CD4-positive, alpha-beta T cell treated with Interferon gamma for 1 hour (primary cell): ENCODE measurements around the gene CDH26.

Experiments
- DNase-seq: peaks from one replicate; pipeline ENCODE4 v3.0.0-alpha.2; 2020

Gene CDH26

DNA sequence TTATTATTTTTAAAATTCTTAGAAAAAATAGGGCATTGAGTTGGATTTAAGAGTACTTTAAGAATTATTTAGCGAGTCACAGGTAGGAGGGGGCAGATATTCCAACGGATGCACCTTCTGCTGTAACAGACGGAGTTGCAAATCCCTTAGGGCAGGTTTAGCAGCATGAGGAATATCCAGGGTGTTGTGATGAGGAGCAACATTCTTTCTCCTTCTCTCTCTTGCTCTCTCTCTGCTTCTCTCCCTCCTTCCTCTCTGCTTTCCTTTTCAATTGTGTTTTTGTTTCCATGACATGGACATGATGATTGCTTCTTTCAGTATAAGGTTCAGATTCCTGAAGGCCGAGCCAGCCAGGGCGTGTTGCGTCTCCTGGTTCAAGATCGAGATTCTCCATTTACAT lies 28.9 kb downstream of the CDH26 start:
- no peak for DNase-seq

DNA sequence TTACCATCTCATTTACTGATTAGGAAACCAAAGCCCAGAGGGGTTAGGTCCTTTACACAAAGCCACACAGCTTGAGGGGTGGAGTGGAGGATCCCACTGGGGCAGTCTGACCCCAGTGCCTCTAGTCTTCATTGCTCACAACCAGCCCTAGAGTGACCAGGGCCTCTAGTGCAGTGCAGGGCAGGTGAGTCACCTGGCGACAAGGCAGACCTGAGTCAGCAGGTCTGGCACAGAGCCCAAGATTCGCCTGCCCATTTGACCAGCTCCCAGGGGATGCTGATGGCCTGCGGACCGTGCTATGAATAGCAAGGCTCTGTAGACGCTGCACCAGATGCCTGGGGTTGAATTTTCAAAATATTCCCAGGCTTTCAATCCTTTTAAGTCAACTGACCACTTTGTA lies 29.9 kb downstream of the CDH26 start:
- no peak for DNase-seq

DNA sequence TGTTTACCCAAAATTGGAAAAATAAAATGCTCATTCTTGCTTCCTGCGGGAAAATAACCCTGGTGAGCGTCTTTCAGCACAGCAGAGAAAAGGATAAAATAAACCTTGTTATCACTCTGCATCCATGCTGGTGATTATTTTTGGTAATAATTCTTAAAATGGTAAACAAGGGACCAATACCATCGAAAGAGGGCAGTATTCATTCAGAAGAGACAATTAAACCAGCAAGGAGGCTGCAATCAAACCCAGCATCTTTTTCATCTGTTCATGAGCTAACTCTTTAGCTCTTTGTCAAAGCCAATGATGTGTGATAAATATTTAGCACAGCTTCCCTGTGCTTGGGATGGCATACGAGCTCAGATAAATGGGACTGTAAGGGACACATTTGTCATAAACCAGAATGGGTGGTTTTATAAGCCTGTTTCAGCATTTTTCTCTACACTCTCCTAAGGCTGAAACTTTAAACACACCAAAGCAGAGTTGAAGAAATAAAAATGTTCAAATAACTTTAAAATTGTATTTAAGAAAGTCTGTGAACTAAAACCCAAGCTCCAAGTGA lies 34.4 kb downstream of the CDH26 start:
- no peak for DNase-seq

DNA sequence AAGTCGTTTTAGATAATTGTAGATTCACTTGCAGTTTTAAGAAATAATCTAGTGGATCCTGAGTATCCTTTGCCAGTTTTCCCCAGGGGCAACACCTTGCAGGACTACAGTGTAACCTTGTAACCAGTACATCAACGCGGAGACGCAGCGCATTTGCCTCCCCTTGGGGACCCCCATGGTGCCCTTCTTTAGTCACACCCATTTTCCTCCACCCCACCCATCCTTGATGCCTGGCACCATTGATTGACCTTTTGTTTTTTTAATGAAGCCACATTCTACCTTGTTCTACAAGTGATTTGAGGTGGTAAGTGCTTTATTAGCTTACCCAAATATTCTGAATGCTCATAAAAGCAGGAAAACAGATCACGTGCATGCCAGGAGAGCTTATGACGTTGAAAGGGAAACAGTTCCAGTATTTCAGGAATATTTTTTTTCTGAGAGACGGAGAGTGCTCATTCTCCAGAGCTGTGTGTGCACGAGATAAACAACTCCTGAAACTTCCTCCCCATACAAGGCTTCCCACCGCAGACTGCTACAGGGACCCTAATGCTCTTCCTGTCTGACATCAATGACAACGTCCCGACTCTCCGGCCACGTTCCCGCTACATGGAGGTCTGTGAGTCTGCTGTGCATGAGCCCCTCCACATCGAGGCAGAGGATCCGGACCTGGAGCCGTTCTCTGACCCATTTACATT lies 35.7 kb downstream of the CDH26 start:
- no peak for DNase-seq

DNA sequence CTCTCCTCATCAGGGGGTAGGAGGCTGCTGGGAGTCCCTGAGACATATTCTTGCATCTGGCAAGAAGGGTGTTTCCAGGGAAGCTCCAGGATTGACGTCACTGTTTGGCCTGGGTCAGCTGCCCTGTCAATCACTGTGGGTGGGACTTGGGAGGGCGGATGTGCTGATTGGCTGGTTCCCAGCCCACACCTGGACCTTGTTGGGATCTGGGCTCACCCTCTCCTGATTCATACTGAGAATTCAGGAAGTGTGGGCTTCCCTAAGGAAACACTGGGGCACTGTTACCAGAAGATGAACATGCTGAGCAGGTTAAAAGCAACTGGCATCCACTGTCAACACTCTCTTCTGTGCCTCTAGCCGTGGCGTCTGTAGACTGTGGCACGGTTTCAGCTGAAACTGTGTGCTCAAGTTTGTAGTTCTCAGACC lies 36.5 kb downstream of the CDH26 start:
- no peak for DNase-seq

GRCh38 chr20:59996108-59996507 lies 37.9 kb downstream of the CDH26 start:
- DNase-seq = no peak

GRCh38 chr20:59997896-59998295 lies 39.7 kb downstream of the CDH26 start:
- DNase-seq = no peak

- no peak for DNase-seq
These were observed 41.3 kb downstream of the CDH26 start for GRCh38 chr20:59999502-59999901.

GRCh38 chr20:60000271-60001042 lies 42.2 kb downstream of the CDH26 start:
- no peak for DNase-seq

GRCh38 chr20:60001108-60001507 lies 42.9 kb downstream of the CDH26 start:
- no peak for DNase-seq

- no peak for DNase-seq
These were observed 45.6 kb downstream of the CDH26 start for GRCh38 chr20:60003776-60004175.

DNA sequence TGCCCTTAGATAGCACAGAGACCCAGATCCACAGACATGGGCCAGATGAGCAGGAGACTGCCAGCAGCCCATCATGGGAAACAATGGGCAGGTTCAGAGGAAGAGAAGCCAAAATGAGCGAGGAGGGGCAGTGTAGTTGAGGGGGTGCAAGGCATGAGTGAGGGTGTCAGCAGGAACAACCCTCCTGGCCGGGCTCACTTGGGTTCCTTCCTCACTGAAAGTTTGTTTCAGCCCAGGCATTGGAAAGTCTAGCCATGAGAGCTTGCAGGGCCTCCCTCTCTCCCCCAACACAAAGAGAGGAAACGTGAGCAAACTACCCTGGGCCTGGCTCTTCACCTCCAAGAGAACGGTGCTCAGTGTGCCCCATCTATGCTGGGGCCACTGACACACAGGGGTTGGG lies 48.0 kb downstream of the CDH26 start:
- DNase-seq = no peak

DNA sequence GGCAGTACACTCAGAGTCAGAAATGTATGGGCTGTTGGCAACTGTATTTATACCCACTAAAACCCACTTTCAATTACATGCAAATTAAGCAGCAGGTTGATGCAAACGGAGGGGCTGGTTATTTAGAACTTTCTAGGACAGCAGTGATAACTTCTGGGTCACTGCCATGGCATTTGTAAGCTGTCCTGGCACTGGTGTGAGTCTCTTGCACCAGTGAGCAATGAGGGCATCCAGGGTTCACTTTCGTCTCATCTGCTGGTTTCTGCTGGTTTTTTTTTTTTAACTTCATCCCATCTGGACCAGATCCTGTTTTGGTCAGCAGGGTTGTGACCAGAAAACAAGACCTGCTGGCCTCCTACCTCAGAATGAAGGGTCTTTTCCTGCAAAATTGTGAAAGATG lies 49.2 kb downstream of the CDH26 start:
- no peak for DNase-seq

GRCh38 chr20:60008130-60008808 lies 50.0 kb downstream of the CDH26 start:
- peak; percentile 47 for DNase-seq

GRCh38 chr20:60009318-60009717 lies 51.1 kb downstream of the CDH26 start:
- no peak for DNase-seq

GRCh38 chr20:60009826-60010616 lies 51.8 kb downstream of the CDH26 start:
- no peak for DNase-seq

GRCh38 chr20:60010689-60011458 lies 52.7 kb downstream of the CDH26 start:
- no peak for DNase-seq

- no peak for DNase-seq
These were observed 53.6 kb downstream of the CDH26 start for GRCh38 chr20:60011512-60012507.

DNA sequence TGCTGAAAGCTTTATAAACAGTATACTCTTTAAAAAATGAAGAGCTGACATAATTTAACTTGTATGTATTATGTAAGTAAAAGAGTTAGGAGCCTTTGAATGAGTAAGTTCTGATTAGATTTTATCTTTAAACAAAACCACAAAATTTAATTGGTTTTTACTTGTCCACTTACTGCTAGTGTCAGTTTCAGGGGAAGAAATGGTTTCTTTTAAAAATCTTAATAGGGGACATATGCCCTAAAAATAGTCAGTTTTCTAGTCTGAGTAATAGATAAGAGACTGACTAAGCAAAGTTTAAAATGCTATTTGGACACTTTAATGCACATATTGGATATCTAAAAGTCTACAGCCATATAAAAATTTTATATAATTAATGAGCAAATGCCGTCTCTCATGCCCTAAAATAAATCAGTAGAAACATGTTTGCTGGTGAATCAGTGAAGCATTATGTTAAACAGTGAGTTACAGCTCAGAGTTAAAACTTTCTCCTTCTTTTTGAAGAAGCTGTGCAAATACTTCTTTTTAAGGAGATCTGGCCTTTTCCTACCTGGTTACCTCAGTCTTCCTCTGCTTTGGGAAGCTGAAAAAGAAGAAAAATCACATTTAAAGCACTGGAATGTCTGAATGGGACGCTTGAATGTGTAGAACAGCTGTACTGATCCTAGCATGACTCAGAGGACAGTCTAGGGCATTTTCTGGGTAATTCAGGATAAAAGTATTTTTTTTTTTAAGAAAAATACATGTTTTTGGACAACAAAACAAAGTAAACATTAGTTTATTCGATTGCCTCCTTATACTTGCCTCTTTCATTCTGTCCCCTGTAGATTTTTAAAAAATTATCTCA lies 55.3 kb downstream of the CDH26 start:
- no peak for DNase-seq

DNA sequence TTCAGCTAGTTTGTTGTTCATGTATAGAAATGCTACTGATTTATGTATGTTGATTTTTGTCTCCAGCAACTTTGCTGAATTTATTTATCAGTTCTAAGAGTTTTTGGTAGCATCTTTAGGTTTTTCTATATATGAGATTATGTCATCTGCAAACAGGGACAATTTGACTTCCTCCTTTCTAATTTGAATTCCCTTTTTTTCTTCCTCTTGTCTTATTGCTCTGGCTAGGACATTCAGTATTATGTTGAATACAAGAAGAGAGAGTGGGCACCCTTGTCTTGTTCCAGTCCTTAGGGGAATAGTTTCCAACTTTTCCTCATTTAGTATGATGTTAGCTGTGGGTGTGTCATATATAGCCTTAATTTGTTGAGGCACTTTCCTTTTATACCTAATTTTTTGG lies 58.2 kb downstream of the CDH26 start:
- no peak for DNase-seq
